ENCODE results near the gene WIZ.
"Not testable (repeated sequence)": the region's sequence is repeated elsewhere in the genome, so short reads cannot be mapped to it uniquely, and the experiment has no call there.

Gene WIZ

DNA sequence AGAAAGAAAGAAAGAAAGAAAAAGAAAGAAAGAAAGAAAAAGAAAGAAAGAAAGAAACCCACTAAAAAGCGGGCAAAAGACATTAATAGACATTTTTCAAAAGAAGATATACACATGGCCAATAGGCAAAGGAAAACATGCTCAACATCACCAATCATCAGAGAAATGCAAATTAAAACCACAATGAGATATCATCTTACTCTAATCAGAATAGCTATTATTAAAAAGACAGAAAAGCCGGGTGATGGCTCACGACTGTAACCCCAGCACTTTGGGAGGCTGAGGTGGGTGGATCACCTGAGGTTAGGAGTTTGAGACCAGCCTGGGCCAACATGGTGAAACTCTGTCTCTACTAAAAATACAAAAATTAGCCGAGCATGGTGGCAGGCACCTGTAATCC is 24.1 kb upstream of the WIZ start:
- H3K27ac Mint-ChIP-seq, result peak overlapping the region; percentile 10
- not testable (repeated sequence) for H3K4me3 Mint-ChIP-seq; H3K27me3 Mint-ChIP-seq; H3K9me3 Mint-ChIP-seq; H3K36me3 Mint-ChIP-seq (ENCODE audit: low read depth)
- H3K4me1 Mint-ChIP-seq (ENCODE audit: low read depth), result peaks cover 20% of the 10 kb centered on the region

DNA sequence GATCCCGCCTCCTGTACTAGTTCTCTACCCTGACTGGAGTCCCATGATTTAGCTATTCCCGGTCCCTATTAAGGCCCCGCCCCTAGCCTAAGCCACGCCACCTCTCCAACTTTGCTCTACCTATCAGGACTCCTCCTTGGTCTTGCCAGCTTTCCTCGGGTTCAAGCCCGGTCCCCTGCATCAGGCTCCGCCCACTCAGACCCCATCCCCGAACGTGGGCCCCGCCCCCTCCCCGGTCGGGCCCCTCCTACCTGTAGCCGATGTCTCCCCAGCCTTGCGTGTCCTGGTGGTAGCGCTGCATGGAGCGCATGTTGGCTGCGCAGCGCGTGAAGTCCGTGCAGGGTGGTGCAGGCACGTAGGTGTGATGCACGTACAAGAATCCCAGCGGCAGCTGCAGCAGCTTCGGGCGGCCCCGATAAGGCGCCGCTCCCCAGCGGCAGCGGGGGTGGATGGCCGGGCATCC is 21.9 kb upstream of the WIZ start:
- Mint-ChIP-seq H3K36me3 (ENCODE audit: low read depth) (no peaks in the 10 kb centered on the region), H3K27me3 (peaks cover 8% of the 10 kb centered on the region), H3K4me3 (no peak overlapping the region), H3K9me3 (no peaks in the 10 kb centered on the region), H3K27ac (no peak overlapping the region), H3K4me1 (ENCODE audit: low read depth) (peaks cover 39% of the 10 kb centered on the region)

DNA sequence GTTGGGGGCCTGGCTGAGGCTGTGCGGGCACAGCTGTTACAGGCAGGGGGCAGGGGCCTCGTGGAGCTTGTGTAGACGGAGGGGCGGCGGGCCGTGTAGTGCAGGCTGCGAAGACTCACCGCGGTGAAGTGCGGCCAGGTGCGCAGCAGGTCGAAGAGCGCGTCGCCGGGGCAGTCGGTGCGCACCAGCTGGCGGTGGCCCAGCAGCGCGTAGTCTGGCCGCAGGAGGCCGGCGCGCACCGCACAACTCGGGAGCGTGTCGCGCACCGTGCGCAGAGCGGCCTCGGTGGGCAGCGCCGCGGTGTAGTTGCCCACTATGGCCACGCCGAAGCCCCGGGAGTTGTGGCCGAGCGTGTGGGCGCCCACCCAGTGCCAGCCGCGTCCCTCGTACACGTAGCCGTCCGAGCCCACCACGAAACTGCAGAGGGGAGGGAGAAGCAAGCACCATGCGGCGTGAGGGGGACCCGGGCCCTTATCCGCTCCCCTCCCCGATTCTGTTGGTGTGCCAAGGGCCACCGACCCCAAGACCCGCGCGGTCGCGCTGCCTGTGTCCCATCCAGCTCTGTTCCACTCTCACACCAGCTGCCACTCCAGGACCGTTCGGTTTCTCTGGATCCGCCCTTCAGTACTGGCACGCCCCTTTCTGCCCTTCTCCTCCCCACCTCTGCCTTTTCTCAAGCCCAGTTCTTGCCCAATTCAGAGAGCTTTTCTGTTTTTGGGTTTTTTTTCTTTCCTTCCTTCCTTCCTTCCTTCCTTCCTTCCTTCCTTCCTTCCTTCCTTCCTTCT is 19.9 kb upstream of the WIZ start:
- H3K36me3 Mint-ChIP-seq (ENCODE audit: low read depth), result no peaks in the 10 kb centered on the region
- peak overlapping the region; percentile 43 for H3K27ac Mint-ChIP-seq
- H3K4me3 Mint-ChIP-seq, result peak overlapping the region; percentile 73
- H3K27me3 Mint-ChIP-seq, result peaks cover 8% of the 10 kb centered on the region
- H3K9me3 Mint-ChIP-seq, result no peaks in the 10 kb centered on the region
- peaks cover 50% of the 10 kb centered on the region for H3K4me1 Mint-ChIP-seq (ENCODE audit: low read depth)

- Mint-ChIP-seq H3K27me3 (peaks cover 8% of the 10 kb centered on the region), H3K4me3 (peak overlapping the region; percentile 73), H3K9me3 (no peaks in the 10 kb centered on the region), H3K4me1 (ENCODE audit: low read depth) (peaks cover 53% of the 10 kb centered on the region), H3K27ac (peak overlapping the region; percentile 43), H3K36me3 (ENCODE audit: low read depth) (no peaks in the 10 kb centered on the region)
These were observed 19.1 kb upstream of the WIZ start for GRCh38 chr19:15468675-15469512.

- Mint-ChIP-seq H3K27me3 (peaks cover 8% of the 10 kb centered on the region), H3K27ac (peak overlapping the region; percentile 92), H3K36me3 (ENCODE audit: low read depth) (peaks cover 6% of the 10 kb centered on the region), H3K4me3 (no peak overlapping the region), H3K4me1 (ENCODE audit: low read depth) (peaks cover 58% of the 10 kb centered on the region), H3K9me3 (no peaks in the 10 kb centered on the region)
These were observed 18.0 kb upstream of the WIZ start for GRCh38 chr19:15467734-15468214.

DNA sequence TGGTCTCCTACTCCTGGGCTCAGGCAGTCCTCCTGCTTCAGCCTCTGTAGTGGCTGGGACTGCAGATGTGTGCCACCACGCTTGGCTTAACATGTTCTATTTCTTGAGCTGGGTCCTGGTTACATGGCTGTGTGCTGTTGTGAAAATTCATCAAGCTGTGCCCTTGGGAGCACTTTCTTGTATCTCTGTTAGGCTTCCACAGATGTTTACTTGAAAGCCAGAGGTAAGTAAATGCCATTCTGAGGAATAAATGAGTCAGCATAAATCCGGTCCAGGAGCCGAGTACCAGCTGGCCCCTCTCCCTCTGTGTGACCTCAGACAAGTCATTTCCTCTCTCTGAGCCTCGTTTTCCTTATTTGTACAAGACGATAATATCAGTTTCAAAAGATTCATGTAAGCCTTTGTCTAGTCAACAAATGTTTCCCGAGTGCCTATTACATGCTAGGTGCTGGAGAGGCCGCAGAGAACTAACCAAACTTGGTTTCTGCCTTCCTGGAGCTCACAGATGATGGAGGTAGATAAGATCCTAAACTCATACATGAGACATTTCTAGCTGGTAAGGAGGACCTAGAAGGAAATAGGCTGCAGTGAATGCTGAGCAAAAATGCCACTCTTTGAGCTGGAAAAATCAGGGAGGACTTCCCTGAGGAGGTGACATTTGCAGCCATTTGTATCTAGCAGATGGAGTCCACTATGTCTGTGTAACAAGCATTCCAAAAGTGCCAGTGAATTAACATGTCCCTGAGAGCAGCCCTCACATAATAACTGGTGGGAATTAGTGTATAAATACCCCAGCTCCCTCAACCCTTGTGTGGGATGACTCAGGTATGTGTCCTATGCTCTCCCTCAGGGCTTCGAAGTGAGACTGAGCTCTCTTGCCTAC is 17.3 kb upstream of the WIZ start:
- Mint-ChIP-seq H3K27me3 (peaks cover 8% of the 10 kb centered on the region), H3K4me1 (ENCODE audit: low read depth) (peaks cover 64% of the 10 kb centered on the region), H3K27ac (peak overlapping the region; percentile 80), H3K4me3 (peak overlapping the region; percentile 45), H3K9me3 (no peaks in the 10 kb centered on the region), H3K36me3 (ENCODE audit: low read depth) (peaks cover 6% of the 10 kb centered on the region)

GRCh38 chr19:15464394-15465385 is 14.9 kb upstream of the WIZ start, which contains the start of gene RASAL3:
RASAL3 (minus strand) TSS chr19:15464544; CDS start chr19:15464358, 186 bp downstream.
- Mint-ChIP-seq H3K36me3 (ENCODE audit: low read depth) (peaks cover 16% of the 10 kb centered on the region), H3K4me1 (ENCODE audit: low read depth) (peaks cover 66% of the 10 kb centered on the region), H3K27ac (peak within 1 kb of the TSS; percentile 91), H3K4me3 (peak within 1 kb of the TSS; percentile 91), H3K9me3 (no peaks in the 10 kb centered on the region), H3K27me3 (peaks cover 8% of the 10 kb centered on the region)

- Mint-ChIP-seq H3K4me3 (peak overlapping the region; percentile 91), H3K9me3 (no peaks in the 10 kb centered on the region), H3K27me3 (peaks cover 3% of the 10 kb centered on the region), H3K27ac (peak overlapping the region; percentile 91), H3K4me1 (ENCODE audit: low read depth) (peaks cover 60% of the 10 kb centered on the region), H3K36me3 (ENCODE audit: low read depth) (peaks cover 20% of the 10 kb centered on the region)
These were observed 14.2 kb upstream of the WIZ start for GRCh38 chr19:15463861-15464371.

- peaks cover 25% of the 10 kb centered on the region for H3K36me3 Mint-ChIP-seq (ENCODE audit: low read depth)
- peak overlapping the region; percentile 68 for H3K27ac Mint-ChIP-seq
- H3K27me3 Mint-ChIP-seq, result no peaks in the 10 kb centered on the region
- peaks cover 38% of the 10 kb centered on the region for H3K4me1 Mint-ChIP-seq (ENCODE audit: low read depth)
- no peaks in the 10 kb centered on the region for H3K9me3 Mint-ChIP-seq
- H3K4me3 Mint-ChIP-seq, result peak overlapping the region; percentile 91
These were observed 11.9 kb upstream of the WIZ start for GRCh38 chr19:15461694-15462093.

GRCh38 chr19:15457701-15458484 is 8.1 kb upstream of the WIZ start:
- H3K27me3 Mint-ChIP-seq, result no peaks in the 10 kb centered on the region
- peaks cover 14% of the 10 kb centered on the region for H3K4me1 Mint-ChIP-seq (ENCODE audit: low read depth)
- no peaks in the 10 kb centered on the region for H3K9me3 Mint-ChIP-seq
- H3K27ac Mint-ChIP-seq, result no peak overlapping the region
- H3K36me3 Mint-ChIP-seq (ENCODE audit: low read depth), result peaks cover 49% of the 10 kb centered on the region
- H3K4me3 Mint-ChIP-seq, result no peak overlapping the region

- H3K27ac Mint-ChIP-seq, result no peak overlapping the region
- H3K36me3 Mint-ChIP-seq (ENCODE audit: low read depth), result peaks cover 53% of the 10 kb centered on the region
- H3K4me1 Mint-ChIP-seq (ENCODE audit: low read depth), result peaks cover 6% of the 10 kb centered on the region
These were observed 7.3 kb upstream of the WIZ start for GRCh38 chr19:15456871-15457700.

GRCh38 chr19:15456441-15456840 is 6.7 kb upstream of the WIZ start:
- Mint-ChIP-seq H3K4me1 (ENCODE audit: low read depth) (no peaks in the 10 kb centered on the region), H3K36me3 (ENCODE audit: low read depth) (peaks cover 52% of the 10 kb centered on the region), H3K9me3 (no peaks in the 10 kb centered on the region), H3K27me3 (no peaks in the 10 kb centered on the region), H3K4me3 (no peak overlapping the region), H3K27ac (no peak overlapping the region)

More at GRCh38 chr19:15456871-15457700, 7.3 kb upstream of the WIZ start:
- H3K4me3 Mint-ChIP-seq, result no peak overlapping the region
- H3K27me3 Mint-ChIP-seq, result no peaks in the 10 kb centered on the region
- H3K9me3 Mint-ChIP-seq, result no peaks in the 10 kb centered on the region
